Stimulated activated CD4-positive, alpha-beta T cell treated with anti-CD3 and anti-CD28 coated beads, Interleukin-1b, Interleukin-23, amount 100 ng/mL, for 48 hours (primary cell): ENCODE results near the gene SLC4A2.

Experiments used
- DNase-seq: peaks from one replicate; pipeline ENCODE4 v3.0.0-alpha.2; 2020

Gene SLC4A2

DNA sequence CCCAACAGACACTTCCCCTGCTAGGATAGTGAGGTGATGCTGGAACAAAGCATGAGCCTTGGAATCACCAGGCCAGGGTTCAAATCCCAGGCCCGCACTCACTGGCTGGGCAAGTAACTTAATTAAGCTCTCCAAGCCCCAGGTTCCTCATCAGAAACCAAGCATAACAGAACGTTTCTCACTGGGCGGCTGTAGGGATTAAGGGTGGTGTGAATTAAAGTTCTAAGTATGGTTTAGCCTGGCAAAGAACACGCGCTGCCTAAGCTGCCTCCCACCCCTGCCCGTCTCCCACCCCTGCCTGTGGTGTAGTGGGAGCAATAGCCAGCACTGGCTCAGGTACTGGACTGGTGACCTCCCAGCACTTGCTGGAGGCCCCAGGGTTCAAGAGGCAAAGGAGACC is 5.6 kb downstream of the SLC4A2 start:
- DNase-seq = no peak

DNA sequence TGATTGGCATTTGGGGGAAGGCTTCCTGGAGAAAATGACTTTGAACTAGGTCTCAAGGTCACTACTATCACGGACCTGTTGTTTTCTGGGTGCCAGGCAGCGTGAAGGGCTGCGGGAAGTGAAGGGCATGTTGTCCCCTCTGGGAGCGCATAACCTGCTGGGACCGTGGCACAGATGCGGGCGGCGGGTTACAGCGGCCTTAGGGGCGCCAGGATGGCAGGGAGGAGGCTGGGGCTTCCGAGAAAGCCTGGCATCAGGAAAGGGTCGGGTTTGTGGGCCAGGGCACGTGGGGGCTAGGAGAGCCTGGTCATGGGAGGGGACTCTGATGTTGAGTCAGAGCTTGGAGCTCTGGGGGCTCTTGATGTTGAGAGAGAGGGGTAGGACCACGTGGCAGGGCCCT is 6.1 kb downstream of the SLC4A2 start:
- no peak for DNase-seq

DNA sequence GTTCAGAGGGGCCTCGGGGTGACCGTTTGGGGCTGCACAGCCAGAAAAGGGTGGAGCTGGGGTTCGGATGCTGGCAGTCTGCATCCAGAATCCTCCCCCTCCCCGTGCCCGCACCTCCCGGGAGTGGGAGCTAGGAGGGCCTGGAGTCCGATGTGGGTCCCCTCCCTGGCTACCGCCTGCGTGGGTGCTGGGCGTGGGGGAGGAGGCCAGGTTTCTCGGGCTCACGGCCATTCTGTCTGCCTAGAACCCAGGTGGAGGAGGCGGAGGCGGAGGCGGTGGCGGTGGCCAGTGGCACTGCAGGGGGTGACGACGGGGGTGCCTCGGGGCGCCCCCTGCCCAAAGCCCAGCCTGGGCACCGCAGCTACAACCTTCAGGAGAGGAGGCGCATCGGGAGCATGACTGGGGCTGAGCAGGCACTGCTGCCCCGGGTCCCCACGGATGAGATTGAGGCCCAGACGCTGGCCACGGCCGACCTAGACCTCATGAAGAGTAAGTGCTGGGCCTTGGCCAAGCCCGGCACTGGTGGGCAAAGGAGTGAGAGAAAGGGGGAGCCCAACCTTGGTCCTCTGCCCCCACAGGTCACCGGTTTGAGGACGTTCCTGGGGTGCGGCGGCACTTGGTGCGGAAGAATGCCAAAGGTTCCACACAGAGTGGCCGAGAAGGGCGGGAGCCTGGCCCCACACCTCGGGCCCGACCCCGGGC is 7.0 kb downstream of the SLC4A2 start:
- no peak for DNase-seq

DNA sequence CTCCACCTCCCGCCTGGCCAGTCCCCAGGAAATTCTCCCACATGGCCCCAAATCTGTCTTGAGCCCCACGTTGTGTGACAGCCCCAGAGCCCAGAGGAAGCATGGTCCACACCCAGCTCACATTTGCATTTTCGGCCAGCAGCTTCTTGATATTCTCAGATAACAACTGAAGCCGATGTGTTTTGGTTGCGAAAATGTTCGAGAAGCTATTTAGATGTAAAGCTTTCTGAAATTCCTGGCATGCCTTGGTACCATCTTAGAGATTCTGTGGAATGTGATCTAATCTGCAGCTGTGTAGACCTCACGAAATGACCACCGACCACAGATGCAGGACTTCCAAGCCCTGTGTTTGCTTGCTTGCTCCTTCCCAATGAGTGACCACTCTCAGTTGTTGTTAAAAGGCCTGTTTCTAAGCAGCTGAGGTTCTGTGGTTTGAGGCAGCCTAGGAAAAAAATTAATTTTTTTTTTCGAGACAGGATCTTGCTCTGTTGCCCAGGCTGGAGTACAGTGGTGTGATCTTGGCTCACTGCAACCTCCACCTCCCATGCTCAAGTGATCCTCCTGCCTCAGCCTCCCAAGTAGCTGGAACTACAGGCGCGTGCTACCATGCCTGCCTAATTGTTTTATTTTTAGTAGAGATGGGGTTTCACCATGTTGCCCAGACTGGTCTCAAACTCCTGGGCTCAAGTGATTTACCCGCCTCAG is 8.8 kb downstream of the SLC4A2 start:
- no peak for DNase-seq

DNA sequence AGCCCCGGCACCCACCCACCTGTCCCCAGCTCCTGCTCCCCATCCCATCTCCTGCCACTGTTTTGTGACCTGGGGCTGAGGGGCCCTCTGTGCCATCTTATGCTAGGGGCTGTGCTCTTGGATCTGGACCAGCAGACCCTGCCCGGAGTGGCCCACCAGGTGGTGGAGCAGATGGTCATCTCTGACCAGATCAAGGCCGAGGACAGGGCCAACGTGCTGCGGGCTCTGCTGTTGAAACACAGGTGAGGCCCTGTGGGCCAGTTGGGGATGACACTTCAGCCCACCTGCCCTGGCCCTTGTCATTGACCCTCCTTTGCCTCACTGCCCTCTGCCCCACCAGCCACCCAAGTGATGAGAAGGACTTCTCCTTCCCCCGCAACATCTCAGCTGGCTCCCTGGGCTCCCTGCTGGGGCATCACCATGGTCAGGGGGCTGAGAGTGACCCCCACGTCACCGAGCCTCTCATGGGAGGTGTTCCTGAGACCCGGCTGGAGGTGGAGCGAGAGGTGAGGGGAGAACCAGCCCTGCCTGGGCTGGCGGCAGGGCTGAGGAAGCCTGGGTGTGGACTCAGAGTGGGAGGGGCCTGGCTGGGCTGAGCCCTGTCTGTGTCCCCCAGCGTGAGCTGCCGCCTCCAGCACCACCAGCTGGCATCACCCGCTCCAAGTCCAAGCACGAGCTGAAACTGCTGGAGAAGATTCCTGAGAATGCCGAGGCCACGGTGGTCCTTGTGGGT is 10.6 kb downstream of the SLC4A2 start:
- DNase-seq = no peak

DNA sequence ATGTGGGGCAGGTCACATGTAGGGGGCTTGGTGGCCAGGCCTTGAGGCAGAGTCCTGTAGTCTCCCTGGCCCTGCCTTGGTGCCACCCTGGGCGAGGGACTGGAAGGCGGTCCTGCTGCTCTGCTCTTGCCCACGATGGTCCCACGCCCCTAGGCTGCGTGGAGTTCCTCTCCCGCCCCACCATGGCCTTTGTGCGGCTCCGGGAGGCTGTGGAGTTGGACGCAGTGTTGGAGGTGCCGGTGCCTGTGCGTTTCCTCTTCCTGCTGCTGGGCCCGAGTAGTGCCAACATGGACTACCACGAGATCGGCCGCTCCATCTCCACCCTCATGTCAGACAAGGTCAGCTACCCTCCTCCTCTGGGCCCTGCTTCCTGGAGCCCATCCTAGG is 11.2 kb downstream of the SLC4A2 start:
- no peak for DNase-seq

DNA sequence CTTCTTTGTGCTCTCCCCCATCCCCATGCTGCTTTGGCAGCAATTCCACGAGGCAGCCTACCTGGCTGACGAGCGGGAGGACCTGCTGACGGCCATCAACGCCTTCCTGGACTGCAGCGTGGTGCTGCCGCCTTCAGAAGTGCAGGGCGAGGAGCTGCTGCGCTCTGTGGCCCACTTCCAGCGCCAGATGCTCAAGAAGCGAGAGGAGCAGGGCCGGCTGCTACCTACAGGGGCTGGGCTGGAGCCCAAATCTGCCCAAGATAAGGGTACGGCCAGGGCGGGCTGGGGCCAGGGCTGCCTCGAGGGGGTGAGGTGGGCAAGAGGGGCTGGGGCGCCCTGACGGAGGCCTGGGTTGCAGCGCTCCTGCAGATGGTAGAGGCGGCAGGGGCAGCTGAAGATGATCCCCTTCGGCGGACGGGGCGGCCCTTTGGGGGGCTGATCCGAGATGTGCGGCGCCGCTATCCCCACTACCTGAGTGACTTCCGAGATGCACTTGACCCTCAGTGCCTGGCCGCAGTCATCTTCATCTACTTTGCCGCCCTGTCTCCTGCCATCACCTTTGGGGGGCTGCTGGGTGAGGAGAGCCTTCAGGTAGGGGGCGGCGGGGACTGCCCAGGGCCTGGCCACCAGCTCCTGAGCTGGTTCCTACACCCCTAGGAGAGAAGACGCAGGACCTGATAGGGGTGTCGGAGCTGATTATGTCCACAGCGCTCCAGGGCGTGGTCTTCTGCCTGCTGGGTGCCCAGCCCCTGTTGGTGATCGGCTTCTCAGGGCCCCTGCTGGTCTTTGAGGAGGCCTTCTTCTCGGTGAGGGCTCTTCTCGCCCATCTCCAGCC is 11.9 kb downstream of the SLC4A2 start:
- no peak for DNase-seq

DNA sequence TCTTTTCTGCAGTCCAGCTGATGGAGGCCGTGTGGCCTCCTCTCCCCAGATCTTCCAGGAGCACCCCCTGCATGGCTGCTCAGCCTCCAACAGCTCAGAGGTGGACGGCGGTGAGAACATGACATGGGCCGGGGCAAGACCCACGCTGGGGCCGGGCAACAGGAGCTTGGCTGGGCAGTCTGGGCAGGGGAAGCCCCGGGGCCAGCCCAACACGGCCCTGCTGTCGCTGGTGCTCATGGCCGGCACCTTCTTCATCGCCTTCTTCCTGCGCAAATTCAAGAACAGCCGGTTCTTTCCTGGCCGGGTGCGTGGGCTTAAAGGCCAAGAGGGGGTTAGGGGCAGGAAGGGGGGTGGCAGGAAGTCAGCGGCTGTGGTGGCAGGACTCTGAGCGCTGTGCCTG is 14.6 kb downstream of the SLC4A2 start:
- DNase-seq = no peak

DNA sequence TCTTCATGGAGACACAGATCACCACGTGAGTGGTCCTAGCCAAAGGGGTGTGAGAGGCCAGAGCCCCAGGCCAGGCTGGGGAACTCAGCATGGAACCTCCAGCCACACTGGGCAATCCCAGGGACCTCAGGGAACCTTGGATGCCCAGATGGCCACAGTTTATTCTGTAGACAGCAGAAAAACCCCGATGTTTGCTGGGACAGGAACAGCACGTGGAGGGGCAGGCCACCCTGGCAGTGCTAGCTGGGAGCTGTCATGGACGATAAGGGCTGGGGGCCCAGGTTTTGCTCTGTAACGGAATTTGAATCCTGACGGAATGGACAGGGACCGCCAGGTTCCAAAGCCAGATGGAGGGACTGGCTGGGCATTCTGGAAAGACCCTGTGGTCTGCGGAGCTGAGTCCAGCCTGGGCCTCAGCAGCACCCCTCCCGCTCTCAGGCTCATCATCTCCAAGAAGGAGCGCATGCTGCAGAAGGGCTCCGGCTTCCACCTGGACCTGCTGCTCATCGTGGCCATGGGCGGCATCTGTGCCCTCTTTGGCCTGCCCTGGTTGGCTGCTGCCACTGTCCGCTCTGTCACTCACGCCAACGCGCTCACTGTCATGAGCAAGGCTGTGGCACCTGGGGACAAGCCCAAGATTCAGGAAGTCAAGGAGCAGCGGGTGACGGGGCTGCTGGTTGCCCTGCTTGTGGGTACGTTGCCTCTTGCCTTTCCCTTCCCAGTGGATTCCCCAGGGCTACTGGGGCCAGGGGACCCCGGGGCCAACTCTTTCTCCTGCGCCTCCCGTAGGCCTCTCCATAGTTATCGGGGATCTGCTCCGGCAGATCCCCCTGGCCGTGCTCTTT is 15.7 kb downstream of the SLC4A2 start:
- no peak for DNase-seq

DNA sequence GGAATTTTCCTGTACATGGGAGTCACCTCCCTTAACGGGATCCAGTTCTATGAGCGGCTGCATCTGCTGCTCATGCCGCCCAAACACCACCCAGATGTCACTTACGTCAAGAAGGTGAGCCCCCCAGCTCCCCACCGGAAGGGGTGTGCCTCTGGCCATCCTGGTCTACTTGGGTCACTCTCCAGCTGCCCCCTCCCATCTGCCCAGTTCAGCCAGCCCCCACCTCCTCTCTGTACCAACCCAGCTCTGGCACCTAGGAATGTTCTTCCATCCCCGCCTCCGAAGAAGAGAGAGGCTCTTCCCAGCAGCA is 16.2 kb downstream of the SLC4A2 start:
- no peak for DNase-seq

DNA sequence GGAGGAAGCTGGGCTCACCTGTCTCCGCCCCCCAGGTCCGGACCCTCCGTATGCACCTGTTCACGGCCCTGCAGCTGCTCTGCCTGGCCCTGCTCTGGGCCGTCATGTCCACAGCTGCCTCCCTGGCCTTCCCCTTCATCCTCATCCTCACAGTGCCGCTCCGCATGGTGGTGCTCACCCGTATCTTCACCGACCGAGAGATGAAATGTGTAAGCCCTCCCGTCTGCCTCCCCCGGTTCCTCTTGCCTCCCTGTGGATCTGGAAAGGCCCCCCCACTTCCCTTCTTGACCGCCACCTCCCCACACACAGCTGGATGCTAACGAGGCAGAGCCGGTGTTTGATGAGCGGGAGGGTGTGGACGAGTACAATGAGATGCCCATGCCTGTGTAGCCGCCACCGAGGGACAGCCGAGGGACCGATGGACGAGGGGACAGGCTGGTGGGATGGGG is 16.6 kb downstream of the SLC4A2 start:
- no peak for DNase-seq

DNA sequence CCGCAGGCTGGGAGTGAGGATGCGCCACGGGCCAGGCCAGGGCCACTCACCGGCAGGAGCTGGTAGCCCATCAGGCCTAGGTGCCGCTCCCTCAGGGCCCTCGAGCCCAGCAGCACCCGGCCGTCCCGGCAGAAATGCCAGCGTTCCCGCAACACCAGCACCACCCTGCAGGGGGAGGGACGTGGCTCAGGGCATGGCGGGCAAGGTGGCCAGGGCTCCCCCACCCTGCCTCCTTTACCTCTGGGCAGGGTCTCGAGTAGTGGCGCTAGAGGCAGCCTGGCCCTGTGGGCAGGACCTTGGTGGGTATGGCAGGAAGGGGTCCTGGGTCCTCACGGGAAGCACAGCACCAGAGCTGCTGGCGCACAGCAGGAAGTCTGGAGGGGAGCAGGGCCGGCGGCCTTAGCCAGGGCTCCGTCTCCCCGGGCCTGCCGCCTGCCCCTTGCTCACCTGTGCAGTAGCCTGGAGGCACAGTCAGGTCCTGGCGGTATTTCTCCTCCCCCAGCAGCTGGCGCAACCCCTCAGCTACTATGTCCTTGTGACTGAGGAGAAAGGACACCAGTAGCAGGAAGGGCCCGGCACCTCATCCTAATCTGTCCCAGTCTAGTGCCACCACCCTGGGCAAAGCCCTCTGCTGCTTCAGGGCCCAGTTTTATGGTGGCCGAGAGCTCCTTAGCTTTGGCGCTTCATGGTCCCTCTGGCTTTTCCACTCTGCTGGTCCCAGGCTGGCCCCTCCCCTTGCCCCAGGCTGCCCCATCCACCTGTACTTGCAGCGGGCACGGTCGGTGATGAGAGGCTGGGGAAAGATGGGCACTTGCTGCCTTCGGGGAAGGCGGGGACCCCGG is 17.7 kb downstream of the SLC4A2 start:
- DNase-seq = no peak

DNA sequence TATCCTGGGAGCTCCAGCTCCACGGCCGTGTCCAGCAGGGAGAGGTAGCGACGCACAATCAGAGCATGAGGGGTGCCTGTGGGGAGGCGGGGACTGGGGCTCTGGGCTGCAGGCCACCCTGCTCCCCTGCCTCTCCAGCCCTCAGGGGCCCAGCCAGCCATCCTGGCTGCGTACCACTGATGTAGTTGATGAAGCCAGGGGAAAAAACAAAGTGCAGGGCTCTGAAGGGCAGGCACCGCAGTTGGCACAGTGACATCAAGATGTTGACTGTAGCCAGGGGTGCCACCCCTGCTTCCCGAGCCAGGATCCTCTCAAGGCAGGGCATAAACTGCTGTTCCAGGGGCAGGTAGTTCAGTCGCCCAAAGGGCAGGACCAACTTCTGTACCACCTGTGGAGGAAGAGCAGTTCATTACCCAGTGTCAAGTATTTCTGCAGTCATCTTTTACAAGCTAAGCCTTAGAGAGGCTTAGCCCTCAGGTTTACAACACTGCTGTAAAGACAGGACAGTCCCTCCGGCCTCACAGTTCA is 18.4 kb downstream of the SLC4A2 start:
- DNase-seq = no peak

DNA sequence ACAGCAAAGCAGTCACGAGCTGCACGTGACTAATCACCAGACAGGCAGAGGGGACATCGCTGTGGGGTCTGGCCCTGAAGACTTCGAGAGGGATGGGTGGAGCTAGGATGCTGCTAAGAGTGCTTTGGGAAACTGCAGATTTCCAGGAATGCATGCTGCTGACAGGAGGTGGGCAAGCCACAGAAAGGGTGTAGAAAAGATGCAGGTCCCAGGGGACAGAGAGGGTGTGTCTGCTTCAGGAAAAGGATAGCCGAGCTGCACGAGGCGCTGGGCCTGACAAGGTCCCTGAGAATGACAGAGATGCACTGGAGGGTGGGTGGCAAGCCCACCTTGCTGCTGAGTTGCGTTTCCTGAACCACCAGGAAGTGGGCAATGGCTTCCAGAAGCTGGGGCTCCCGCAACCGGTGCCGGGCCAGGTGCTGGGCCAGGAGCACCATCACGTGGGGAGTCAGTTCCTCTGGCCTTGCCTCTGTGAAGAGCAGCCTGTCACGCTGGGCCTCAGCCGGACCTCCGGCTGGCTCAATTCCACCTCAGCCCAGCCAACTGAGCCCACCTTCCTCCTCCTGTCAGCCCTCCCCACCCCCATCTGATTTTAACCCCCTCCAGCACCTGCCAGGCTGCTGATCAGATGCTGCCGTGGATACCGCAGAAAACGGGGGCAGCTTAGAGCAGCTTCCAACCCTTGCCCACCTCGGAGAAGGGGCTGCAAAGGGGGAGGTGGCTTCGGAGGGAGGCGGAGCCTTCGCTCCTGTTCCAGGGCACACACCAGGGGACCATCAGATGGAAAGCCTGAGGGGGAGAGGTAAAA is 19.0 kb downstream of the SLC4A2 start:
- no peak for DNase-seq

DNA sequence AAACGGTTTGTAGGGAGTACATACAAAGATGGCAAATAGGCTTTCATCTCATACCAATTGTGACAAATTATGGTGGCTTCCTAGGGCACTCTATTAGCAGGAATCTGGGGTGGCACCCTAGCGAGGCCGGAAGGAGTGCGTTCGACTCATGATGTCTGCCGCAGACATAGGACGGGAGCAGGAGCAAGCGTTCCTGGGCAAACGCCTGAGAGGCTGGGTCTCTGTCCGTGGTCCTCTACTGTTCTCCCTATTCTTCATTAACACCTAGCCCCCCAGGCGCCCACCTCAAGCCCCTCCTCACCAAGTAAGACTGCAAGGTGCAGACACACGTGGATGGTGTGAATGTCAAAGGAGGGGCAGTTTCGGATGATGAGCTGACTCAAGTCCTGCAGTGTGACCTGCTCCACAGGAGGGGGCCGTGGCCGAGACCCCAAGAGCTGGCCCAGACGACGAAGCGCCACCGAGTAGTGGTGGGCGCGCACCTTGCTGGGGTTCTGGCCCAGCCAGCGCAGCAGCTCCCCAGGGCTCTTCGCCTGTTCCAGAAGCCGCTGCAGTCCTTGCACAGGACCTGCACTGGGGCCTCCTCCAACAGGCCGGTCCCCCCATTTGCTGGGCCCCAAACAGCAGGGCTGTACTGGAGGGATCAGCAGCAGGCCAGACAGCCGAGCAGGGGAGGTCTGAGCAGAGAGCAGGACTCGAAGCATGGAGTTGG is 20.0 kb downstream of the SLC4A2 start:
- DNase-seq = no peak

DNA sequence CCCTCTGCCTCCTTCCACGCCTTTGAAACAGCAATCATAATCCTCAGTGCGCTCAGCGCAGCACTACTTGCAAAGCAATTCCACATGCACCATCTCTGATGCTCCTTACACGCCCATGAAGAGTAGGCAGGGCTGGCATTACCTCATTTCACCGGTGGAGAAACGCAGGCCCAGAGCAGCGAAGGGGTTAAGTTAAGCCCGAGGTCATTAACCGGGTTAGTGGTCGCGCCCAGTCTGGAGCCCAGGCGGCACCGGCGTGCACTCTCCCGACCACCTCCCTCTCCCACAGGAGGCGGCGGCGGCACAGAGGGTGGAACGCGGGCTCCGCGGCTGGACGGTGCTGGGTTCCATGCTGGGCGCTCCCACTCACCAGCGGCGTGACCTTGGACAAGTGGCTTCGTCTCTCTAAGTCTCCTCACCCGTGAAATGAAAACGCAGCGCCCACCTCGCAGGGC is 20.7 kb downstream of the SLC4A2 start:
- no peak for DNase-seq

DNA sequence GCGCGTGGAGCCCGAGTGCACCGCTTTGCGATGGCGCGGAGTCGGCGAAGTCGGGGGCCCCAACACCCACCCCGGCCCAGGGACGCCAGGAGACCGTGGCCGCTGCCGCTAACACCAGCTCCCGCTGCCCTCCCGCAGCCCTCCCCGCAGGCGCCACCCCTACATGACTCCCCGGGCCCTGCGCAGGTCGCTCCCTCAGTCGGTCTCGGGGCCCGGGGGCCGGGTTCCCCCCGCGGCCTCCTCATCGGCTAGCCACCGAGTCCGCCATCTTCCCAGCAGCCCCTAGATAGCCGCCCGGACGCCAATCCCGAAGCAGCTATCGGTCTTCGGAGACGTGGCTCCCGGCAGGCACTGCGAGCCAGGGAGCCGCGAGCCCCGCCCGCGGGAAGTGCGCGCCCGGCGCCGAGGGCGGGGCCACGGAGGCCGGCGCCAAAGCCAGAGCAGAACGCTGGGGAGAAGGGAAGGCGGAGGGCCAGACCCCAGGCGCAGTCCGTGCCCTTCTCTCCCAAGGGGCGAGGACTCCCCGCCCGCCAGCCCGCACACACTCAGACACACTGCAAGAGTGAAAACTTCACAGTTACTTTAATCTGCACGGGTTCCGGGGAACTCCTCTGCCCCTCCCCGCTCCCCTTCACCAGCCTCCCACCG is 21.3 kb downstream of the SLC4A2 start, which contains the start of gene FASTK:
TSS of gene FASTK (minus strand) at position 288 of the 648 bp plus-strand sequence. CDS start at position 245, 43 bp downstream.
- DNase-seq = peak; percentile 89
